Measurements from ENCODE around the gene SMPDL3B. TPM values are rescaled to one million over a fixed set of nuclear protein-coding genes. Genes with fewer than 3 reads are reported as not detected.
"Not testable (repeated sequence)": the region's sequence is repeated elsewhere in the genome, so short reads cannot be mapped to it uniquely, and the experiment has no call there.

SMPDL3B gene
- total RNA-seq, 1 donor from 2014 or later: 7.0 TPM

- DNase-seq (ENCODE audit: low spot score): no peak
Measured at GRCh38 chr1:27968692-27969091, 33.9 kb downstream of the SMPDL3B start.

DNA sequence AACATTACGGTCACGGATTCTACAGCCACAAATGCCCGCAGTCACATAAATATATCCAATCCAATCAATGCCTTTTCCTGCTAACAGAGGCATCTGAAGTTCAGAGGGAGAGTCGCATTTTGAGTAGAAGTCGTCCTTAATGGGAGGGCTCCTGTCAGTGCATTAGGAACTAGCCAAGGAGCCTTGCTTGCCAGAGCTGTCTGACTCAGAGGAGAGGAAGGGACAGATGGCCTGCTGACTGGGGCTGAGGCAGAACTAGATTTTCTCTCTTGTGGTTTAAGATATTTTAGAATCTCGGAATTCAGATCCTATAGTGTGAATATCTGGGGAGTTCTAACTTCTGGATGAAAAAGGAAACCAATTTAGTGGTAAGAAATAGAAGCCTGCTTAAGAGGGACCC, 35.6 kb downstream of the SMPDL3B start:
- no peak for DNase-seq (ENCODE audit: low spot score)

DNA sequence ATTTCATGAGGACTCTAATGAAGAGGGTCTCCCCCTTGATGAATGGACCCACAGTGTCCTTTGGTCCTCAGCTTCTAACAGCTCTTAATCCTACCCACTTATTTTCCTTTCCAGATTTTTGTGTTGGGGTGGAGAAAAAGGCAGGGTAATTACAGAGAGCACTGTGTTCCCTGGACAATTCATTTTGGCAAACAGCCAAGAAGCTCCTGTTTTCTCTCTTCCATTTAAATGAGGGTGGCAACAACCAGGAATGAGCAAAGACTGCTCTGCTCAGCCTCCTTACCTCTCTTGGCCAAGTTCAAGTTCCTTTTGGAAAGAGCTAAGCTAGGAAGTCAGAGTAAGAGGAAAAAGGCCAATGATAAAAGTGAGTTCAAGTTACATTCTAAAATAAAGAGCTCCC, 36.9 kb downstream of the SMPDL3B start:
- no peak for DNase-seq (ENCODE audit: low spot score)

- DNase-seq (ENCODE audit: low spot score): no peak
Measured at GRCh38 chr1:27972141-27972540, 37.3 kb downstream of the SMPDL3B start.

DNA sequence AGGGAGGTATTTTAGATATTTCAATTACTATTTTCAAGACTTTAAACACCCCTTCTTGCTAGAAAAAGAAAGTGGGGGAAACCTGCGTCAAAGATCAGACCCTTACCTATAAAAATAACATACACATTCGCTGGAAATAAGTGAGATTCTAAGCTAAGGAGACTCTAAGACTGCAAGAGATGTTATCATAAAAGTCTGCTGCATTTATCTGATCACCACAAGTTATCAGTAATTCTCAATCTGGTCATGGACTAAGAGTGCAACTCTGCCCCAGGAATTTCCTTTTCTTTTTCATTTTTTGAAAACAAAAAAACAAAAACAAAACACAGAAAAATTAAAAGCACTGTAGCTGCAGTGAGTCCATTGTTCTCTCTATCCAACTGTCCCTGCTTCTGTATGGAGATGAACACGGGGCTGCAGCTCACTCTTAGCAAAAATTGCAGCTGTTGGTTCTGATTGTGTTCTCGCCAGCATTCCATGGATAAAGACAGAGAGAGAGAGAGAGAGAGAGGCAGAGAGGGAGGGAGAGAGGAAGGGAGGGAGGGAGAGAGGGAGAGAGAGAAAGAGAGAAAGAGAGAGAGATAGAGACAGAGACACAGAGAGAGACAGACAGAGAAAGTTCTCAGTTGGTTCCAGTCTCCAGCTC, 39.1 kb downstream of the SMPDL3B start:
- DNase-seq (ENCODE audit: low spot score): no peak

GRCh38 chr1:27974417-27974781, 39.6 kb downstream of the SMPDL3B start:
- no peak for DNase-seq (ENCODE audit: low spot score)

GRCh38 chr1:27979151-27979858, 44.5 kb downstream of the SMPDL3B start:
- DNase-seq (ENCODE audit: low spot score): no peak

- no peak for DNase-seq (ENCODE audit: low spot score)
Measured at GRCh38 chr1:27979859-27980201, 45.0 kb downstream of the SMPDL3B start.

GRCh38 chr1:27980216-27980845, 45.5 kb downstream of the SMPDL3B start:
- no peak for DNase-seq (ENCODE audit: low spot score)

DNA sequence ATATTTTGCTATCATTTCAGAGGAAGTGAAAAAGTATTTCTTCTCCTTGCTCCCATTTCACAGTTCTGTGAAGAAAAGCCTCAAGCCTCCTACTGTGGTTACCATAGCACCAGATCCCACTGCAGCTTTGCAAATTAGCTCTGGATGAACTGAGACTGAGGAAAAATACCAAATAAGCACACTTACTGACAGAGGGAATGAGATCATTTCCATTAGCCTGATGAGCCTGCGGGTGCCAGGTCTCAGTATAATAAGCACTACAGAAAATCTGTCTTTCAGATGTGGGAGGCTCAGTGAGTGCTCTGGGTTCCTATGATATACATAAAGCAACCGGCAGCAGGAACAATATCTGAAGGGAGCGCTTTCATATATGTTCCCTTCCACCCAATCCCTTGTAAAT, 46.3 kb downstream of the SMPDL3B start:
- no peak for DNase-seq (ENCODE audit: low spot score)

- DNase-seq (ENCODE audit: low spot score): no peak
Measured at GRCh38 chr1:27990920-27991537, 56.2 kb downstream of the SMPDL3B start.

DNA sequence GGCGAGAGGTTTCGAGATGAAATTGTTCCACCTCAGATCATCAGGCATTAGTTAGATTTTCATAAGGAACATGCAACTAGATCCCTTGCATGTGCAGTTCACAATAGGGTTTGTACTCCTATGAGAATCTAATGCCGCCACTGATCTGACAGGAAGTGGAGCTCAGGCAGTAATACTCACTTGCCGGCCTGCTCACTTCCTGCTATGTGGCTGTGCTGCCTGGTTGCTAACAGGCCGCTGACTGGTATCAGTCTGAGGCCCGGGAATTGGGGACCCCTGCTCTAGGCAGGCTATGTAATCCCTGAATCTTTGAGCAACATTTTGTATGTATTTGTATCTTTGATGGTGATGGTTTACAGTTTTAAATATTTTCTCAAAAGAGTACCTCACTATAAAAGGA, 57.5 kb downstream of the SMPDL3B start:
- no peak for DNase-seq (ENCODE audit: low spot score)

- no peak for DNase-seq (ENCODE audit: low spot score)
Measured at GRCh38 chr1:27993241-27993640, 58.4 kb downstream of the SMPDL3B start.

DNA sequence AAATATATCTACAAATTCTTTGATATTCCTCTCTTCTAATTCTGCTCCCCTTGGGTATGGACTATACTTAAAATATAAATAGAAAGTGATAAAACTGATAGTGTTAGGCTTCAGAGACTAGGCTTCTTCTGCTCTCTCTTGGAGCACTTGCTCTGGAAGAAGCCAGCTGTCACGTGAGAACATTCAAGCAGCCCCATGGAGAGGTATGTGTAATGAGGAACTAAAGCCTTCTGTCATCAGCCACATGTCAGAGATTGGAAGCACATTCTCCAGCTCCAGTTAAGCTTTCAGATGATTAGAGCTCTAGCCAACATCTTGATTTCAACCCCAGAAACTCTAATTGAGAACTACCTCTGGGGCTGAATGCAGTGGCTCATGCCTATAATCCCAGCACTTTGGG, 59.3 kb downstream of the SMPDL3B start:
- DNase-seq (ENCODE audit: low spot score): no peak

GRCh38 chr1:27994526-27994925, 59.7 kb downstream of the SMPDL3B start:
- DNase-seq (ENCODE audit: low spot score): not testable (repeated sequence)

DNA sequence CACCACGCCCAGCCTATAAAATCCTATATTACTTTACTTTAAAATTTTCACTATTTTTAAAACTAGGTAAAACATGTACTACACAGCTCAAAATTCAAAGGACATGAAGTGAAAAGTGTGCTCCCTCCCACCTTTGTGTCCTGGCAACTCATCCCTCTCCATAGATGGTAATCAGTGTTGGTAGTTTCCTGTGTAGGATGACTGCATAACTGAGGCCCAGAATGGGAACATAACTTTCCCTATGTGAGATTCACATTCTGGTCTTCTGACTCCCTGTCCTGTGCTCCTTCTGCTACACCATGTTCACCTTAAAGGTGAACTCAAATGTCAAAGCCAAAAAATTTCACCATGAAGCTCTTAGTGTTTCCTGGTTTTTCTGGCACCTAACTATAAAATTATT, 64.3 kb downstream of the SMPDL3B start:
- DNase-seq (ENCODE audit: low spot score): no peak

DNA sequence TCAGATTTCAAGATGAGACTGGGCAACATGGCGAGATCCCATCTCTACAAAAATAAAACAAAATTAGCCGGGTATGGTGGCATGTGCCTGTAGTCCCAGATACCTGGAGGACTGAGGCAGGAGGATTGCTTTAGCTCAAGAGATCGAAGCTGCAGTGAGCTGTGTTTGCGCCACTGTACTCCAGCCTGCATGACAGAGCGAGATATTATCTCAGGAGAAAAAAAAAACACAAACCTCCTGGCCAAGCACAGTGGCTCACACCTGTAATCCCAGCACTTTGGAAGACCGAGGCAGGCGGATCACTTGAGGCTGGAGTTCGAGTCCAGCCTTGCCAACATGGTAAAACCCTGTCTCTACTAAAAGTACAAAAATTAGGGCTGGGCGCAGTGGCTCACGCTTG, 67.8 kb downstream of the SMPDL3B start:
- no peak for DNase-seq (ENCODE audit: low spot score)

GRCh38 chr1:28003117-28003516, 68.3 kb downstream of the SMPDL3B start:
- DNase-seq (ENCODE audit: low spot score): not testable (repeated sequence)

Other genes with a start within 250 kb of the SMPDL3B start
- 16.8 TPM for gene FAM76A, start 209.0 kb upstream of the SMPDL3B start, total RNA-seq
- 78.8 TPM for gene STX12, start 161.8 kb upstream of the SMPDL3B start, total RNA-seq
- gene PPP1R8, start 104.2 kb upstream of the SMPDL3B start, total RNA-seq: 36.5 TPM
- 18.3 TPM for gene THEMIS2, start 62.5 kb upstream of the SMPDL3B start, total RNA-seq
- gene RPA2, start 20.4 kb upstream of the SMPDL3B start, total RNA-seq: 25.6 TPM
- 10.9 TPM for gene XKR8, start 25.0 kb downstream of the SMPDL3B start, total RNA-seq
- gene EYA3, start 153.6 kb downstream of the SMPDL3B start, total RNA-seq: 19.0 TPM
- gene PTAFR, start 241.7 kb downstream of the SMPDL3B start, total RNA-seq: 9.8 TPM